Measurements from ENCODE around the gene TRIM39.
"Not testable (repeated sequence)": the region's sequence is repeated elsewhere in the genome, so short reads cannot be mapped to it uniquely, and the experiment has no call there.

Gene TRIM39

DNA sequence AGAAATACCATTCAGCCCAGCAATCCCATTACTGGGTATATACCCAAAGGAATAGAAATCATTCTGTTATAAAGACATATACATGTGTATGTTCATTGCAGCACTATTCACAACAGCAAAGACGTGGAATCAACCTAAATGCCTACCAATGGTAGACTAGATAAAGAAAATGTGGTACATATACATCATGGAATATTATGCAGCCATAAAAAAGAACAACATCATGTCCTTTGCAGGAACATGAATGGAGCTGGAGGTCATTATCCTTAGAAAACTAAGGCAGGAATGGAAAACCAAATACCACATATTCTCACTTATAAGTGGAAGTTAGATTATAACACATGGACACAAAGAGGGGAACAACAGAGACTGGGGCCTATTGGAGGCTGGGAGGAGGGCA is 42.6 kb downstream of the TRIM39 start:
- not testable (repeated sequence) for DNase-seq

- no peak for DNase-seq
These were observed 51.7 kb downstream of the TRIM39 start for GRCh38 chr6:30378290-30378937.

GRCh38 chr6:30380464-30380863 is 53.7 kb downstream of the TRIM39 start:
- DNase-seq = no peak

GRCh38 chr6:30386166-30386565 is 59.4 kb downstream of the TRIM39 start:
- no peak for DNase-seq

DNA sequence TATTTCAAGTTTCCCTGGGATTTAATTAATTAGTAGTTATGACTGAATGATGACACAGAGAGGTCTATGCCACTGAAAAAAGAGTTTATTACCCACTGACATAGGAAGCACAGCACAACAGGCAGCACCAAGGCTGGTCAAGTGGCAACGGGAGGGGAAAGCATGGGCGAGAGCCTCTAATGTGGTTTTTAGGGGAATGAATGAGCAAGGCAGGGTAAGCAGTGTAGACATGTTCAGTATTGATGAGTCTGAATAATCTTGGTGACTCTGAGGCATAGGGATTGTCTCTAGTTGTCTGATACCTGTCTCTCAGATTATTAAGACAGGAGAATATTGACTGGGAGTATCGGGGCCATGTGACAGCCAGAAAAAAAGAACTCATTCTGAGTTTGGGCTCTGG is 64.5 kb downstream of the TRIM39 start:
- DNase-seq = no peak

All from CD4-positive, alpha-beta T cell treated with Interleukin-4 for 1 hour (primary cell).